ENCODE data around the gene CNOT6.
"Not testable (repeated sequence)": the region's sequence is repeated elsewhere in the genome, so short reads cannot be mapped to it uniquely, and the experiment has no call there.

CNOT6 gene

DNA sequence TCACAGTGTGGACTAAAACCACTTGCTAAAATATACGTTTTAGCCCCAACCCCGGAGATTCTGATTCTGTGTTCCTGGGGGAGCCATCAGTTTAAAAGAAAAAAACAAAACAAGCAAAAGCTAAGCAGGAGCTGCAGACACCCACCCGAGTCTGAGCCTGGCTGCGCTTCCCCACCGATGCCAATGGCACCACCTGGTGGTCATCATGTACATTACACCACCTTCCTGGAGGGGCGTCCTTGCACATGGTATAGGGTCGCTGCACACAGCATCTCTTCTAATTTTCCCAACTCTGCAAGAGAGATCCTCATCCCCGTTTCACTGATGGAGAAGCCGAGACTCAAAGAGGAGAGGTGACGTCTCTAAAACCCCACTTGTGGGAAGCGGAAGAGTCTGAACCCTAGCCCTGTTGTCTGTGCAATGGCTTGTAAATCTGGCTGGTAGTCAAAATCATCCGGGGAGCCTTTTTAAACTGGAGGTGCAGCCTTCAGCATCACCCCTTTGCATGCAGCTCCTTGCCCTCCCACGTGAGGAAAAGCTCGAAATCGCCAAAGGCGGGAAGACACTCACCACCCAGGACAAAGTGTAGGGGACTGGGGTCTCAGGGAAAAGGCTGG, 23.1 kb upstream of the CNOT6 start:
- peak; percentile 14 to 20 for DNase-seq (ENCODE audit: low read depth in 2 of 2)

DNA sequence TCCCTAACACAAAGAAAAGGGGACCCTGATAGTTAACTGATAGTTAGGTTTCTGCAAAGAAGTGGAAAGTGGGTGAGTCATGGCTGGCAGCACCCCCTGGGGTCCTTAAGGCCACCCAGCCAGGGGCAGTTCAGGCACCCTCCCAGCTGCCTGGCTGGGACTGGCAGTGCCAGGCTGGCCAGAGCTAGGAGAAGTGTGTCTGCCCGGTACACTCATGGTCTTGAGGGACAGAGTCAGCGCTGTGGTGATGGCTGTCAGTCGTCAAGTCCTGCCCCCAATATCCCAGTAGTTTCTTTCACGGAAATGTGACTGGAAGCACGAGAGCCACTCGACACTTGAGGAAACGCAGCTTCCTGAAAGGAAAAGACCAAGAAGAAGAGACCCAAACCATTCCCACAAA, 22.3 kb upstream of the CNOT6 start:
- no peak for DNase-seq (ENCODE audit: low read depth in 2 of 2)

- no peak for DNase-seq (ENCODE audit: low read depth in 2 of 2)
These were observed 21.9 kb upstream of the CNOT6 start for GRCh38 chr5:180472269-180472668.

DNA sequence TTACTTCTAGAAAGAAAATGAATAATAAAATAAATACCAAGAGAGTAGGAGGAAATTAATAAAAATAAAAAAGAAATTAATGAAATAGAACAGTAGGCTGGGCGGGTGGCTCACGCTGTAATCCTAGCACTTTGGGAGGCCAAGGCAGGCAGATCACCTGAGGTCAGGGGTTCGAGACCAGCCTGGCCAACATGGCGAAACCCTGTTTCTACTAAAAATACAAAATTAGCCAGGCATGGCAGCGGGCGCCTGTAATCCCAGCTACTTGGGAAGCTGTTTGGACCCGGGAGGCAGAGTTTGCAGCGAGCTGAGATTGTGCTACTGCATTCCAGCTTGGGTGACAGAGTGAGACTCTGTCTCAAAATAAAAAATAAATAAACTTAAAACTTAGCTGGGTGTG, 20.8 kb upstream of the CNOT6 start:
- DNase-seq (ENCODE audit: low read depth in 2 of 2): not testable (repeated sequence)

- no peak for DNase-seq (ENCODE audit: low read depth in 2 of 2)
These were observed 19.6 kb upstream of the CNOT6 start for GRCh38 chr5:180474569-180474968.

DNA sequence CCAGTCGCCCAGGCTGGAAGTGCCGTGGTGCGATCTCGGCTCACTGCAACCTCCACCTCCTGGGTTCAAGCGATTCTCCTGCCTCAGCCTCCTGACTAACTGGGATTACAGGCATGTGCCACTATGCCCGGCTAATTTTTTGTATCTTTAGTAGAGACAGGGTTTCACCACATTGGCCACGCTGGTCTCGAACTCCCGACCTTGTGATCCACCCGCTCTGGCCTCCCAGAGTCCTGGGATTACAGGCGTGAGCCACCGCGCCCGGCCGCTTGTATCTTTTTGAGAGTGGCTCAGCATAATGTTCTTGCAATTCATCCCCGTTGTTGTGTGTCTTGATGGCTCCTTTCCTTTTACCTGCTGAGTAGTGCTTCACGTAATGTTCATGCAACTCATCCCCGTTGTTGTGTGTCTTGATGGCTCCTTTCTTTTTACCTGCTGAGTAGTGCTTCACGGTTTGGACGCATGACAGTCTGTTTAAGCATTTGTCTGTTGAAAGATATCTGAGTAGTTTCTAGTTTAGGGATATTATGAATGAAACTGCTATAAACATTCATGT, 18.1 kb upstream of the CNOT6 start:
- not testable (repeated sequence) for DNase-seq (ENCODE audit: low read depth in 2 of 2)

DNA sequence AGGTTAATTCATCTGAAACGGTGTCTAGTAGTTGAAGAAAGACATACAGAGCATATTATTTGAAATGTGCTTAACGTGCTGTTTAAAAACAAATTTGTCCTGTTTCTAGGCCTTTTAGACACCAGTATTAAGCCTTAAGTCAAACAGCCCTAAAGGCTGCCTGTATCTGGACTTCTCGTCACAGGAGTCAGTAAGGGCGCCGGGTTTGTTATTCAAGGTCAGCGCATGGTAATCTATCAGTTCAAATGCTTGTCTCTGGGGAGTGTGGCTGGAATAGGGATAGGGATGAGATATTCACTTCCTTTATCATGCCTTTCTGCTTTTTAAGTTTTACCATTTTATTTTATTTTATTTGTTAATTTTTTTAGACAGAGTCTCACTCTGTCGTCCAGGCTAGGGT, 9.4 kb upstream of the CNOT6 start:
- no peak for DNase-seq (ENCODE audit: low read depth in 2 of 2)

- no peak for DNase-seq (ENCODE audit: low read depth in 2 of 2)
These were observed 7.5 kb upstream of the CNOT6 start for GRCh38 chr5:180486636-180487149.

GRCh38 chr5:180487556-180487955, 6.6 kb upstream of the CNOT6 start:
- DNase-seq (ENCODE audit: low read depth in 2 of 2): no peak

- no peak for DNase-seq (ENCODE audit: low read depth in 2 of 2)
These were observed 2.7 kb upstream of the CNOT6 start for GRCh38 chr5:180491496-180491895.

DNA sequence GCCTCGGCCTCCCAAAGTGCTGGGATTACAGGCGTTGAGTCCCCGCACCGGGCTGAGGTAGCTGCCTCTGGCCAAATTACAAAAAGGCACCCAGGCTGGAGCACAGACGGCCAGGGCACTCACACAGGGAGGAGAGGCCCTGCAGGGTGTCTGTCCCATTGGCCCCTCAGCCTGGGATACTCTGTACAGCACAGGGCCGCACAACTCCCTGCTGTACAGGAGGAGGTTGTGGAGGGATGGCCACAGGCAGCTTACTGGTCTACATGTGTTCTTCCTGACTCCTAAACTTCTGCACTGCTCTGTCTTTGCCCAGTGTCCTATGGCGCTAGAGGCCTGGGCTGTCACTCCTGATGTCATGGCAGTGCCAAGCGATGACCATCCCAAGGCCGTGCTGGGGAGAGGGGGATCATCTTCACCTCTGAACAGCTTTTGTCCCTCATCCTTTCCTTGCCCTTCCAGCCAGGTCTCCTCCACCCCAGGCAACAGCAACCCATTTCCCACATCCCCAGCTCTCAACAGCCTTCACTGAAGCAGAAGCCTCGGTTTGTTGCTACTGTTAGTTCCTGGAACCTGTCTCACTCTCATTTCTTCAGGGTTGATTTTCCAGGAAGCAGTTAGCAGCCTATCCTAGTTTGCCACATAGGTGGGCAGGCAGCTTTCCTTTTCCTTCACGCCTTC, 1.8 kb upstream of the CNOT6 start:
- DNase-seq (ENCODE audit: low read depth in 2 of 2): no peak

DNA sequence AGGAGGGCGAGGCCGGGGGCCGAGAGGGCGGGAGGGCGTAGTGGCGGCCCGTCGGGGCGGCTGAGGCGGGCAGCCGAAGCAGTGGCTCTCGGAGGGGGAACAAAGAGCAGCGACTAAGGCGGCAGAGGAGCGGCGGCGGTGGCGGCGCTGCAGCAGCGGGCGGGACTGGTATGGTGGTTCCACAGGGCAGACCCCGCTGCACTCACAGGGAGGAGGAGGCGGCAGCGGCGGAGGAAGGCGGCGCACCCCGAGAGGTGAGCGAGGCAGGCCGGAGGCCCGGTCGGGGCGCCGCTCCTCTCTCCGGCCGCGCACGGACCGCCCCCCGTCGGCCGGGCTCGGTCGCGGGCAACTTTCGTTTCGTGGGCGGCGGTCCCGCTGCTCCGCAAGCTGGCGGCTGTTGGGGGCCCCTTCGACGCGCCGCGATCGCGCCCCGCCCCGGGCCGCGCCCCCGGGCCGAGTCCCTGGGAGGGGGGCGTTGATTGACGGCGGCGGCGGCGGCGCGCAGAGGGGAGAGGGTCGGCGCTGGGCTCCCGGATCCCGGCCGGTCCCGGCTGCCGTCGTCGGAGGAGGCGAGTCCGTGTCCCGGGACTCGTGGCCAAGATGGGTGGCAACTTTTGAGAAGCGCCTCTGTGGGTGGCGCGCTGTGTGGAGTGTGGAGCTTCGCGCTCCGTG, 467 bp downstream of the CNOT6 start:
- DNase-seq (ENCODE audit: low read depth in 2 of 2): peak; percentile 23

DNA sequence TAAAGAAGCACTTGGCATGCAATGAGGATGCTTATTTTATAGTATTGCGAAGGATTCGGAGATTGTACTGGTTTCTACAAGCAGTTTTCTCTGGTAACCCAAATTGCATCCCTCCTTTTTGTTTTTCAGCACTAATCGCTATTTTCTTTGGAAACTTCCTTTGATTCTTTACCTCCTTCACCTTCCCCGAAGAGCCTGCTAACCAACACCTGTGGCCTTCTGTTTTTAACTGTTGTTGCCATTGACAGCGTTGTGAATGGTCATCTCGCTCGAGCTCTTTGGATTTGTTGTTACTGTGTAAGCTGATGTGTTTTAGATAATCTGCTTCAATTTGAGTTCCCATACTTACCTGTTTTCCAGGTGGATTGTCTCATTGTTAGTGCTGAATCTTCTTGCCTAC, 1.1 kb downstream of the CNOT6 start:
- no peak for DNase-seq (ENCODE audit: low read depth in 2 of 2)

DNA sequence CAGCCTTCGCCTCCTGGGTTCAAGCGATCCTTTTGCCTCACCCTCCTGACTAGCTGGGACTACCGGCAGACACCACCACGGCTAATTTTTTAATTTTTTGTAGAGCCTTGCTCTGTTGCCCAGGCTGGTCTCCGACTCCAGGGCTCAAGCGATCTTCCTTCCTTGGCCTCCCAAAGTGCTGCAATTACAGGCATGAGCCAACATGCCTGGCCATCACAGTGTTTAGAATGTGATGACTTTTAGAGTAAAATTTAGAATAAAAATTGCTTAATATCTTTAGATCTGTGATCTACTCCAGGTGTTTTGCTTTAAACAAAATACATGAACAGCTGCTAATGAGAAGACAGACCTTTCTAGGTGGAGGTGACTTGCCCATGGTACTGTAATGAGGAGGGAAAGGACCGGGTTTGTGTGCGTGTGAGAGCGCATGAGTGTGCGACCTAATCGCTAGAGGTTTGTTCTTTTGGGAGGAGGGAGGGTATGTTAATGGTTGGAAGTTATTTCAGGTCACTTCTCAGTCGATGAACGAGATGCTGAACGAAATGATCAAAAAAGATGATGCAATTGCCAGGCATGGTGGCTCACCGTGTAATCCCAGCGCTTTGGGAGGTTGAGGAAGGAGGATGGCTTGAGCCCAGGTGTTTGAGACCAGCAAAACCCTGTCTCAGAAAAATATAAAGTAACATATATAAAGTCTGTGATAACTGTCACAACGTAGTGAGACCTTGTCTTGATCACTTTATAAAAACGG, 2.0 kb downstream of the CNOT6 start:
- no peak for DNase-seq (ENCODE audit: low read depth in 2 of 2)

- DNase-seq (ENCODE audit: low read depth in 2 of 2): not testable (repeated sequence)
These were observed 2.6 kb downstream of the CNOT6 start for GRCh38 chr5:180496806-180497205.

DNA sequence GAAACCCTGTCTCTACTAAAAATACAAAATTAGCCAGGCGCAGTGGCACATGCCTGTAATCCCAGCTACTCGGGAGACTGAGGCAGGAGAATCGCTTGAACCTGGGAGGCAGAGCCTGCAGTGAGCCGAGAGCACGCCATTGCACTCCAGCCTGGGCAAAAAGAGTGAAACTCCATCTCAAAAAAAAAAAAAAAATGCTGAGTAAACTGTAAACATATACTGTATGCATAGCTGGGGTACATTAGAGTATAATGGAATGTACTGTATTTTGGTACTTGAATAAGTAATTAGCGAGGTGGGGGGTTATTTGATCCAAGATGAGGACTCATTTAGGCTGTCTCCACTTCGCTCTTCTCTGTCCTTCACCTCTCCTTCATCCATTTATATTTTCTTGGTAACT, 3.7 kb downstream of the CNOT6 start:
- not testable (repeated sequence) for DNase-seq (ENCODE audit: low read depth in 2 of 2)

DNA sequence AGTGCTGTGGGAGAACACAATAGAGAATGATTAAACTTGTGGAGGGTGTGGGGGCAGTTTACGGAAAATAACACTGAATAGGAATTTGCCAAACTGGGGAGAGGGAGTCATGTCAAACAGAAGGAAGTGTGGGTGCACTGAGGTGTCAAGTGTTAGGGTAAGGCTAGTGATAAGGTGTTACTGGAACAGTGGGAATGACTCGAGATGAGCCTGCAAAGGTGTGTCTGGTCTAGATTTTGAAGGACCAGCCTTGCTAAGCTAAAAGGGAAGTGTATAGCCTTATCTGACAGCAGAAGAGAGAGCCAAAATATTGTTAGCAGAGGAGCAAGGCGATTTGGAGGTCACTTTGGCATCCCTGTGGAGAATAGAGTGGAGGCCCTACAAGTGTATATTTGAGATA, 4.2 kb downstream of the CNOT6 start:
- no peak for DNase-seq (ENCODE audit: low read depth in 2 of 2)

DNA sequence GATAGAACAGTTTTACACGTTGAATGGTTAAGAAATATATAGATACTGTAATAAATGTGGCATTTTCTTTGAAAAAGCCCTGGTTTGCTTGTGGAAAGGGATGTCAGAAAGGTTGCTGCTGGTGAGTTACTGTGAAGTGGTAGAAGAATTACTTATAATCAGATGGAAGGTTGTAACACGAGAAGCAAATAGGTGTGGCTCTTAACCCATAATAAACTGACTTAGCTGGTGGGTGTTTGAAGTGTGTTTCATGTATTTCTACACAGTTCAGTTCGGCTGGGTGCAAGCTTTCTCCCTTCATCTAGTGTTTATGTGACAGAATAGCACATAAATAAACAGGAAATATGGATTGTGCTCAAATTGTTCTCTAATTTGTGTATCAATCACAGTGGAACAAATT, 5.5 kb downstream of the CNOT6 start:
- DNase-seq (ENCODE audit: low read depth in 2 of 2): no peak

DNA sequence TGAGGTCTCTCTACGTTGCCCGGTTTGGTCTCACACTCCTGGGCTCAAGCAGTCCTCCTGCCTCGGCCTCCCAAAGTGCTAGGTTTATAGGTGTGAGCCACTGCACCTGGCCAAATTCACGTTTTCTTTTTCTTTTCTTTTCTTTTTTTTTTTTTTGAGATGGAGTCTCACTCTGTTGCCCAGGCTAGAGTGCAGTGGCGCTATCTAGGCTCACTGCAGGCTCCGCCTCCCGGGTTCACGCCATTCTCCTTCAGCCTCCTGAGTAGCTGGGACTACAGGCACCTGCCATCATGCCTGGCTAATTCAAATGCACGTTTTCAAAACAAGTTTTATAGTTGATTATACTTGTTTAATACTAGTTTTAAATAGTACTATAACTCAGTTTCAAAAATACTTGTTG, 6.1 kb downstream of the CNOT6 start:
- not testable (repeated sequence) for DNase-seq (ENCODE audit: low read depth in 2 of 2)

DNA sequence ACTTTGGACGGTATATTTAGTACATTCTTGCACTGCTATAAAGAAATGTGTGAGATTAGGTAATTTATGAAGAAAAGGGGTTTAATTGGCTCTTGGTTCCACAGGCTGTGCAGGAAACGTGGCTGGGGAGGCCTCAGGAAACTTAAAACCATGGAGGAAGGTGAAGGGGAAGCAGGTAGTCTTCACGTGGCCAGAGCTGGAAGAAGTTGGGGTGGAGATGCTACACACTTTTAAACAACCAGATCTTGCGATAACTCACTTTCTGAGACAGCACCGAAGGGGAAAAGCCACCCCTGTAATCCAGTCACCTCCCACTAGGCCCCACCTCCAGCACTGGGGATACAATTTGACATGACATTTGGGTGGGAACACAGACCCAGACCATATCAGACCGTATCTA, 13.5 kb downstream of the CNOT6 start:
- DNase-seq (ENCODE audit: low read depth in 2 of 2): no peak

DNA sequence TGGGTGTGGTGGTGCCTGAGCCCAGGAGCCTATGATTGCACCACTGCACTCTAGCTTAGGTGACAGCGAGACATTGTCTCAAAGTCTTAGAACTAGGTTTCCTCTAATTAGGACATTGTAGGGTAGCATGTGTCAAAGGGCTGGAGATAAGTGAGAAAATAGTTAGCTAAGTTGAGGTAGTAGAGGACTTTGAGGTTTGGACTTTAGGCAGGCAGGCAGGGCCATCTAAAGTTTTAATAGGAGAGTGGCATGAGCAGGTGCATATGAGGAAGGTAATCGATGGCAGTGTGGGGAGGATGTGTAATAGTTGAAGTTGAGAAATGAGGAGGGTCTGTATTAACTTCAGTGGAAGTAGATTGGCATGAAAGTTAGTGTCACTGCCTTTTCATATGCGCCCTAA, 21.1 kb downstream of the CNOT6 start:
- no peak for DNase-seq (ENCODE audit: low read depth in 2 of 2)

DNA sequence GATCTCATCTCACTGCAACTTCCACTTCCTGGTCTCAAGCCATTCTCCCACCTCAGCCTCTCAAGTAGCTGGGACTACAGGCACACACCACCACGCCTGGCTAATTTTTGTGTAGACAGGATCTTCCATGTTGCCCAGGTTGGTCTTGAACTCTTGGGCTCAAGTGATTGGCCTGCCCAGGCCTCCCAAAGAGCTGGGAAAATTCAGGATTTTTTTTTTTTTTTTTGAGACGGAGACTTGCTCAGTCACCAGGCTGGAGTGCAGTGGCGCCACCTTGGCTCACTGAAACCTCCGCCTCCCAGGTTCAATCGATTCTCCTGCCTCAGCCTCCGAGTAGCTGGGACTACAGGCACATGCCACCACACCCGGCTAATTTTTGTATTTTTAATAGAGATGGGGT, 21.8 kb downstream of the CNOT6 start:
- DNase-seq (ENCODE audit: low read depth in 2 of 2): not testable (repeated sequence)
